ENCODE results near the gene COX20.

Gene COX20

GRCh38 chr1:244881552-244882280, 46.3 kb downstream of the COX20 start:
- DNase-seq: no peak

DNA sequence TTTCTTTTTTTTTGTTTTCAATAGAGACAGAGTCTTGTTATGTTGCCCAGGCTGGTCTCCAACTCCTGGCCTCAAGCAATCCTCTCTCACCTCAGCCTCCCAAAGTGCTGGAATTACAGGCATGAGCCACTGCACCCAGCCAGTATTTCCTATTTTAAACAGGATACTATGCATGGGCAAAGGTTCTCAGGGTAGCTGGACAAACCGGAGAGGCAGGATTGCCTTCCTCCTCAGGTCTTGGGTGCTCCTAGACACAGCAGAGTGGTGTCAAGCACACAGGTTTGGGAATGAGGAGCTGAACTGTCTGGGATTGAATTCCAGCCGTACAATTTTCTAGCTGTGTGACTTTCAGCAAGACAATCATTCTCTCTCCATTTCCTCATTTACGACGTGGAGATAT, 51.8 kb downstream of the COX20 start:
- no peak for DNase-seq

- no peak for DNase-seq
These were observed 58.4 kb downstream of the COX20 start for GRCh38 chr1:244893836-244894235.
